D341Med (cell line): ENCODE data around the gene SKOR2.
A peak's percentile ranks its signal among the peaks of the same experiment; 100 is the strongest.
"Not testable (repeated sequence)": the region's sequence is repeated elsewhere in the genome, so short reads cannot be mapped to it uniquely, and the experiment has no call there.

Experiments
- DNase-seq: peaks from one replicate; pipeline ENCODE4 v3.0.0; 2012; ENCODE audit warnings: low spot score

The SKOR2 gene

DNA sequence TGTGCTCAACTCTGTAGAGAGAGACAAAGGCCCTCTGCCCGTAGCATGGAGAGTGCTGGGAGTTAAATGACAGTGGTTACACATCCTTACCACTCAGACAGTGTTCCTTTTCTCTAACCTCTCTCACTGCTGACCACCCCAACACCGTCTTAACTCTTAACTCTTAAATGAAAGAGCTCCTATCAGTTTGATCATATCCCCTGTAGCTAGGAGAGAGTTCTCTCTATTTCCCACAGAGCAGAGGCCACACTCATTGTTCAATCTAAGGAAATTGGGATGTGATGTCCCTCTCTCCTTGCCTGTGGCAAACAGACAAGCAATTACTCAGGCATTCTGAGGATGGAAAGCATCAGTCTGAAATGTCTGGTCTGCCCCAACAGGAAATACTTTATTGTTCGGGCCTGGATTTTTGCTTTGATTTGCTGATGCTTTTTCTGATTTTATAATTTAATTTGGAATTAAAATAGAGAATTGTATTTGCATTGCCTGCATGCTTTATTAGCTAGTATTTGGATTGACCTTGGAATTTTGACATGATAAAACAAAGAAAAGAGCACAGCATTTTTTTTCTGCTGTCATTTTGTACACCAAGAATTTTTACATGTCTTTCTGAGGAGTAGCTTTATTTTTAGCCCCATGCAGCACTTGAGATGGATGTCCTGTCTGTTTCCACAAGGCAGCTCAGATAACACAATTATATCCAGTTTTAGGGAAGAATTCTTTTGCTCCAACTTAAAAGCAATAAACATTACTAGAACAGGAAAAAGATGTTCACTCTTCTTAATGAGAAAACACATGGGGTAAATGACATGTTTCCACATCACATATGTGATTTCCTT lies 47.6 kb downstream of the SKOR2 start:
- DNase-seq, result no peak

DNA sequence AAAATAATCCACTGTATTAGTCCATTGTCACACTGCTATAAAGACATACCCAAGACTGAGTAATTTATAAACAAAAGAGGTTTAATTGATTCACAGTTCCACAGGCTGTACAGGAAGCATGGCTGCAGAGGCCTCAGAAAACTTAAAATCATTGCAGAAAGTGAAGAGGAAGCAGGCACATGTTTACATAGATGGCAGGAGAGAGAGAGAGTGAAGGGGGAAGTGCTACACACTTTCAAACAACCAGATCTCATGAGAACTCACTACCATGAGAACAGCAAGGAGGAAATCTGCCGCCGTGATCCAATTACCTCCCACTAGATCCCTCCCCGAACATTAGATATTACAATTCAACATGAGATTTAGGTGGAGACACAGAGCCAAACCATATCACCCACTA lies 55.5 kb downstream of the SKOR2 start:
- DNase-seq, result not testable (repeated sequence)

DNA sequence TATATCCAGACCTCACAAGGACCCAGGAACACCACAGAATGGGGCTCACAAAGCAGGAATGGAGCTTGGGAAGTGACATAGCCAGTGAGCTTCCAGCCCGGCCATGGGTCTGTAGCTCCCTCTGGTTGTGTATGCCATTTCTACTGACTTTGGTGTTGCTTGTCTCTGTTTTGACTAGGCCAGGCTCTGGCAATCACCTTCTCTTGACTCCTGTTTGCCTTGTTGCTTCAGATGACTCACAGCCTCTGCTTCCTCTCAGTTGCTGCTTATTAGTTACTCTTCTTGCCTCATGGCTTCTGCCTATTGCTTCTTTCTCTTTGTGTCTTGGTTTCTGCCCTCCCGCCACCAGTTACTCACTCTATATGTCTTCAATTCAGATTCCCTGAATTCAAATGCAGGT lies 59.5 kb downstream of the SKOR2 start:
- no peak for DNase-seq

DNA sequence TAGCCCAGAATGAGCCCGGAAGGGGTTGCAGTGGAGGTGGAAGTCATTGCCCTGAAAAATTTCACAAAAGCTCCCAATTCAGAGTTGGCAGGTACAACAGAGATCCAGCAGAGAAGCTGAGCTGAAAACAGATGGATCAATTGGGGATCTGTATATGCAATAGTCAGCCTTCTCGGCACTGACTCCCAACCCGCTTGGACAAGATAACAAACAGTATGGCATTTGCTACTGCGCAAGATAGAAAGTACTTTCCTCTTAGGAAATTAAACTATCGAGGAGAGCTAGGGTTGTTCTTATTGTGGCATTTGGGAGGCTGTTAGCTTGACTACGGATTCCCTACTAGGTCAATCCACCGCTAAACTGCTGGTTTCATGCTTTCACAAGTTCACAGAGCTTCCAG lies 63.7 kb downstream of the SKOR2 start:
- DNase-seq, result no peak

DNA sequence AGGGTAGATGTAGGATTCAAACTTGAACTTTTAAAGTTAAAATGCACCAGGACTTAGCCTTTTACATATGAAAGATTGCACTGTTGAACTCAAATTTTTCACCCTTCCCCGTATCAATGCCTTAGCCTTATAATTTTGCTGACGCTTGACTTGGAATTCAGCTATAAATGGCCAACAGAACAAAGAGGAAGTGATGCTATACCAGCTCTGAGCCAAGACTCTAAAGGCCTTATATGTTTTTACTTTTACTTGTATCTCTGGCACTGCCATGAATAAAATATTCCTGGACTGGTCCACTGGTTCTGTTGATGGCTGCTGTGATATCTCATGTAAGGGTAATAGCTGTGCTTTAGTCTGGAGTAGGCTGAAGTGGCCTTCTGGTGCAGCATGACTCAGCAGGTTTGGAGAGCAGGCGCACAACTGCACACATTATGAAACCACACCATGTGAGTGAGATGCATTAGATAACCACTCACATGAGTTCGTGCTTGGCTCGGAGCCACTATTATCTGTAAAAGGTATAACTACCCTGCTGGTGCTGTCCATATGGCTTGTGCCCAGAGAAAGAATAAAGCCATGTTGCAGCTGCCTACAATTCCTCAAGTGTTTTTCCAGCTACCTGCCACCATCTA lies 66.9 kb downstream of the SKOR2 start:
- DNase-seq, result no peak

DNA sequence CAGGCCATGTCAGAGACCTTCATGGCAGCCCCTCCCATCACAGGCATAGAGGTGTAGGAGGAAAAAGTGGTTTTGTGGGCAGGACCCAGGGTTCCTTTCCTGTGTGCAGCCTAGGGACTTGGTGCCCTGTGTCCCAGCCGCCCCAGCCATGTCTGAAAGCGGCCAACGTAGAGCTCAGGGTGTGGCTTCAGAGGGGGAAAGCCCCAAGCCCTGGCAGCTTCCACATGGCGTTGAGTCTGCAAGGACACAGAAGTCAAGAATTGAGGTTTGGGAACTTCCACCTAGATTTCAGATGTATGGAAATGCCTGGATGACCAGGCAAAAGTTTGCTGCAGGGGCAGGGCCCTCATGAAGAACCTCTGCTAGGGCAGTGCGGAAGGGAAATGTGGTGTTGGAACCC lies 69.3 kb downstream of the SKOR2 start:
- not testable (repeated sequence) for DNase-seq

DNA sequence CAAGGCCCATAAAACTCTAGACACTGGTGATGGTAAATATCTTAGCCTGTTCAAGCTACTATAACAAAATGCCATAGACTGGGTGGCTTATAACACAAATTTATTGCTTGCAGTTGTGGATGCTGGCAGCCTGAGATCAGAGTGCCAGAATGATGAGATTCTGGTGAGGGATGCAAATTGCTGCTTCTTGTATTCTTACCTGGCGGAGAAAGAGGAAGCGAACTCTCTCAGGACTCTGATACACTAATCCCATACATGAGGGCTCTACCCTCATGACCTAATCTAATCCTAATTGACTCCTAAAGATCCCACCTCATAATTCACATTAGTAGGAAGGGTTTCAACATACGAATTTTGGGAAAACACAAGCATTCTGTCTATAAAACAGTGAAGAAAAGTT lies 70.7 kb downstream of the SKOR2 start:
- DNase-seq, result no peak

DNA sequence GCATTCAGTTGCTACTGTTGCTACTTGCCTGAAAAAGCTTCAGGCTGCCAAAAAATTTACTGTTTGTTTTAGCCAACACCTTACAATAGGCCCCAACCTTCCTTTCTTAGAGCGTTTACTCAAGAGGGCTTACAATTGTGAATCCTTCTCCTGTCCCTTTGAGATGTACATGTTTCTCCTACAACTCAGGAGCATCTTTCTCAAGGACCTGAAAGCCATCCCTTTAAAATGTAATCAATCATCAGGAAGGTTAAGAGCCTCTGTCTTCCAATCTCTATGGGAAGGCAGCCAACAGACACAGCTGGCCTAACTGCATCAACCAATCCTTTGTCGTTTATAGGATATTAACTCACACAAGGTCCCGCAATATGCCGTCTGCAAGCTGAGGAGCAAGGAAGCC lies 71.9 kb downstream of the SKOR2 start:
- DNase-seq, result no peak

DNA sequence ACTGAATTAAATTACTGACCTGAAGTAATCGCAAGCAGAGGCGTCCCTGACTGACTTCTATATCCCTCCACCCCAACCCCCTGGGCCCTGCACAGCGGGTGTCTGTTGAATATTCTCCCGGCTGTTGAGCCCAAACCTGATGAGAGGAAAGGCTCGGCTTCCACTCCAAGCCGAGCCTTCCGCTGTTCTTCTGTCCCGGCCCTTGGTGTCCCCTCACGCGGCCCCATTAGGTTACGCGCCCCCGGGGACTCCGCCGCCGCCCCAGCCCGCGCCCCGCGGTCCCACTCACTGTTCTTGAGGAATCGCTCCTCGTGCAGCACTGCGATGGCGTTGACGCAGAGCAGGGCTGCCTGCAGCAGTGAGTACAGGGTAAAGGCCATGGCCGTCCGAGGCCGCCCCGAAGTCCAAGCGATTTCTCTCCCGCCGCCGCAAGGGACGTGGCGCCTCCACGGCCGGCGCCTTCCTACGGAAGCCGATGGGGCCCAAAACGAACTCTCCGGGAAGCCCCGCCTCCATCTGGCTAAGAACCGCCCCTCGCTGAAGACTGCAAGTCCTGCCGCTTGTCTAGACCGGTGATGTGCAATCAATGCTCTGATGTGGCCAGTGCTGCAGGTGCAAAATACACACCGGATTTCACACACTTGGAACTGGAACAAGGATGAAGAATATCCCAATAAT lies 75.4 kb downstream of the SKOR2 start, which contains the start of gene IER3IP1:
Gene IER3IP1, minus strand, starts transcription at position 467 of the 678 bp plus-strand sequence. Its CDS starts 87 bp downstream, at position 380.
- peak; percentile 96 for DNase-seq

DNA sequence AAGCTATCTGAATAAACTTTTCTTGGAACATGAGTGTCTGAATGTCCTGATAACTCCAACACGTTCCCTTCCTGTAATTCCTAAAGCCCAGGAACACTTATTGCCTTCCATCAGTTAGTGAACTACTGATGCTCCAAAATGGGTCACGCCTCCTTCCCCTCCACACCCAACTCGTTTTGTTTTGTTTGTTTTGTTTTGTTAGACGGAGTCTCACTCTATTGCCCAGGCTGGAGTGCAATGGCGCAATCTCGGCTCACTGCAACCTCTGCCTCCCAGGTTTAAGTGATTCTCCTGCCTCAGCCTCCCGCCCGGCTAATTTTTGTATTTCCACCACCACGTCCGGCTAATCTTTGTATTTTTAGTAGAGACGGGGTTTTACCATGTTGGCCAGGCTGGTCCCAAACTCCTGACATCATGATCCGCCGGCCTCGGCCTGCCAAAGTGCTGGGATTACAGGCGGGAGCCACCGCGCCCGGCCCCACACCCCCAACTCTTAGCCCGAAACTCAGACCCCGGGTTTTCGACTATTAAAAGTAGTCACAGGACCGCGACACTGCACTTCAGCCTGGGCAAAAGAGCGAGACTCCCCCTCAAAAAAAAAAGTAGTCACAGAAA lies 76.1 kb downstream of the SKOR2 start:
- no peak for DNase-seq

DNA sequence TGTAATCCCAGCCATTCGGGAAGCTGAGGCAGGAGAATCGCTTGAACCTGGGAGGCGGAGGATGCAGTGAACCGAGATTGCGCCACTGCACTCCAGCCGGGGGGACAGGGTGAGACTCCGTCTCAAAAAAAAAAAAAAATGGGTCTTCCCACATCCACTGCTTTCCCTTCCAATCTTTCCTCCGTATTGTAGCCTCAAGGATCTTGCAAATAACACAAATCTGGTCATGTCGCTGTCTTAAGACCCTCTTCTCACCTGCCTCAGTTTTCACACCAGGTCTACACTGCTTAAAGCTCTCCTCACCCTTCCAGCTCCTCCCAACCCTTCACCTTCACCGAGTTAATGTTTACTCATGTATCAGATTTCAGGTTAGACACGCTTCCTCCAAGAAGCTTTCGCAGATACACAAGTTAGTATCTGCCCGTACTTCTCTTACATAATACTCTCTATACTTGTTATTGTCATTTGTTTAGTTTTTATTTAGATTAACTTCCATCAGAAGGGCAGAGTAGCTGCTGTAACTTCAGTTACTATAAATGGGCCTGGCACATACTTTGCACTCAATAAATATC lies 76.8 kb downstream of the SKOR2 start:
- DNase-seq, result no peak

DNA sequence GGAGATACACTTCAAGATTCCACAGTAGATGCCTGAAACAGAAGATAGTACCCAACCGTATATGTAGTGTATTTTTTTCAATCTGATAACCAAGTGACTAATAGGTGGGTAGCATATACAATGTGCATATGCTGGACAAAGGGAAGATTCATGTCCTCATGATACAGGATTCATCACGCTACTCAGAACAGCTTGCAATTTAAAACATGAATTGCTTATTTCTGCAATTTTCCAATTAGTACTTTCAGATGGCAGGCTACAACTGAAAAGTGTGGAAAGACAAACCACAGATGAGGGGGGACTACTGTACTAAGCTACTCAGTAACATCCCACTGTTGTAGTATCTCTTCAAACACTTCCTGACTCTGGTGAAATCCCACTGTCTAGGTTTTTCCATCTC lies 79.0 kb downstream of the SKOR2 start:
- no peak for DNase-seq

DNA sequence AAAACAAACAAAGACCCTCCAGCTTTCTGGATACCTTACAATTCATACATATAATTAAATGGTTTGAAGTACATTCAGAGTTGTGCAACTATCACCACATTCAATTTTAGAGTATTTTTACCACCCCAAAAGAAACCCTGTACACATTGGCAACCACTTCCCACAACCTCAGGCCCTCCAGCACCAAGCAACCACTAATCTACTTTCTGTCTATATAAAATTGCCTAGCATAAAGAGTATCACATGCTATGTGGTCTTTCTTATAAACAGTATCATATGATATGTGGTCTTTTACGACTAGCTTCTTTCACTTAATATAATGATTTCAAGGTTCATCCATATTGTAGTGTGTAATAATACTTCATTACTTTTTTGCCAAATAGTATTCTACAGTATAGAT lies 82.5 kb downstream of the SKOR2 start:
- no peak for DNase-seq

DNA sequence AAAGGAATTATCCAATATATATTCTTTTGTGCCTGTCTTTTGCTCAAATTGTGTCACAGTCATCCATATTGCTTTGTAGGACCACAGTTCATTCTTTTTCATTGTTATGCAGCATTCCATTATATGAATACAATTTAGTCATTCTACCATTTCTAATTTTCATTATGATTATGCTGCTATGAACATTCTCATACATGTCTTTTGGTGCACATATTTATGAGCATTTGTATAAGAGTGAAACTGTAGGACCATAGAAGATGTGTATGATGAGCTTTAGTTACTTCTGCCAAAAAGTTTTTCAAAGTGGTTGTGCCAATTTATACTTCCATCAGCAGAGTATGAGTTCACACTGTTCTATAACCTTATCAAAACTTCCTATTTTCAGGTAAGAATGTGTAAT lies 83.0 kb downstream of the SKOR2 start:
- no peak for DNase-seq

DNA sequence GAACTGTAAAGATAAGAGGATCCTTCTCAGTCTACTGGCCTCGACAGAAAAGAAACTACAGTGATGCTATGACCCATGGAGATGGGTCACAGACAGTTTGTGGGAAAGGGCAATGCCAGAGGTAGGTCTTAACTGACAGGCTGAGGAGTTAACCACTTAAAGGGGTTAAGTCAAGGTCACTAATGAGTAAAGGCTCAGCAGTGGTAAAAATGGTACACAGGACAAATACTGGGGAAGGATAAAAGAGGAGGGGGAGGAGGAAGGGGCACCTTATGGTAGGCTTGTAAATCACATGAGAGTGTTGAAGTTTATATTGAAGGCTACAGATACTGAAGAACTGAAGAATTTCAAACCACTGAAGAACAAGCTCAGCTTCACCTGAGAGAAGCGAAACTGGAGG lies 85.2 kb downstream of the SKOR2 start:
- DNase-seq, result no peak

DNA sequence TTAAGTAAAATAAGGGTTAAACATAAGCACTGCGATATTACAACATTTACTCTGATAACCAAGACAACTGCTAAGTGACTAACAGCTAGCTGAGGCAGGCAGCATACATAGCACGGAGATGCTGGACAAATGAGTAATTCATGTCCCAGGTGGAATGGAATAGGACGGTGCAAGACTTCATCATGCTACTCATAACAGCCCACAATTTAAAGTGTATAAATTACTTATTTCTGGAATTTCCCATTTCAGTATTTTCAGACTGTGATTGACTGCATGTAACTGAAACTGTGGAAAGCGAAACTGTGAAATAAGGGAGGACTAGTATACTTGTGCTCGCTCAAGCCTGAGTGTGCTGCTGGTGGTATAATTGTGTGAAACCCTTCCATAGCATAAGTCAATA lies 88.2 kb downstream of the SKOR2 start:
- no peak for DNase-seq

DNA sequence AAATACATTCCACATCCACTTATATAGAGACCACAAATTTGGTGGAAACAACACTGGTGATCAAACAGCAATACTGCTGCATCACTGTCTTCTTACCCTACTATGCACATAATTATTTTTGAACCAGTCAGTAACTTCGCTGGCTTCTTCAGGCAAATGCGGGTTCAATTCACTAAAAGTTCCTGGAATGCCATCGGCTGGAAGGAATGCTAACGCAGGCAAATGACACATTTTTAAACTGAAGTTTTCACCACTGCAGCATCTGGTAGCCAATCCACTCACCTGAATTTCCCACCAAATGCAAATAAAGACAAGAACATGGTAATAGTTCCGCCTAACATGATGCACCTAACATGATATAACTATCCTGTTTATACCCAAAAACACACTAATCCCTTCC lies 91.2 kb downstream of the SKOR2 start:
- no peak for DNase-seq

DNA sequence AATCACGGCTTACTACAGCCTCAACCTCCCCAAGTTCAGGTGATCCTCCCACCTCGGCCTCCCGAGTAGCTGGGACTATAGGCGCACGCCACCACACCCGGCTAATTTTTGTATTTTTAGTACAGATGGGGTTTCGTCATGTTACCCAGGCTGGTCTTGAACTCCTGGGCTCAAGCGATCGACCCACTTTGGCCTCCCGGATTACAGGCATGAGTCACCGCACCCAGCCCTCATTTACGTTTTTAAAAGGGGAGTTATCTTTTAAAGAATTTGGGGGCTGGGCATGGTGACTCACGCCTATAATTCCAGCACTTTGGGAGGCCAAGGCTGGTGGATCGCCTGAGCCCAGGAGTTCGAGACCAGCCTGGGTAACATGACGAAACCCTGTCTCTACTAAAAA lies 93.1 kb downstream of the SKOR2 start:
- DNase-seq, result not testable (repeated sequence)
